ENCODE results near the gene UBP1.

GRCh38 chr3:33438284-33438668, 1.9 kb downstream of the UBP1 start:
- TF ChIP-seq, protein P1, sequence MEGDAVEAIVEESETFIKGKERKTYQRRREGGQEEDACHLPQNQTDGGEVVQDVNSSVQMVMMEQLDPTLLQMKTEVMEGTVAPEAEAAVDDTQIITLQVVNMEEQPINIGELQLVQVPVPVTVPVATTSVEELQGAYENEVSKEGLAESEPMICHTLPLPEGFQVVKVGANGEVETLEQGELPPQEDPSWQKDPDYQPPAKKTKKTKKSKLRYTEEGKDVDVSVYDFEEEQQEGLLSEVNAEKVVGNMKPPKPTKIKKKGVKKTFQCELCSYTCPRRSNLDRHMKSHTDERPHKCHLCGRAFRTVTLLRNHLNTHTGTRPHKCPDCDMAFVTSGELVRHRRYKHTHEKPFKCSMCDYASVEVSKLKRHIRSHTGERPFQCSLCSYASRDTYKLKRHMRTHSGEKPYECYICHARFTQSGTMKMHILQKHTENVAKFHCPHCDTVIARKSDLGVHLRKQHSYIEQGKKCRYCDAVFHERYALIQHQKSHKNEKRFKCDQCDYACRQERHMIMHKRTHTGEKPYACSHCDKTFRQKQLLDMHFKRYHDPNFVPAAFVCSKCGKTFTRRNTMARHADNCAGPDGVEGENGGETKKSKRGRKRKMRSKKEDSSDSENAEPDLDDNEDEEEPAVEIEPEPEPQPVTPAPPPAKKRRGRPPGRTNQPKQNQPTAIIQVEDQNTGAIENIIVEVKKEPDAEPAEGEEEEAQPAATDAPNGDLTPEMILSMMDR (IDR thresholded peaks at IDR 0.05), result no peak
- no peak for TF ChIP-seq EZH2 (IDR thresholded peaks at IDR 0.05; ENCODE audit: borderline replicate concordance, insufficient read depth, low read depth, low read length, poor library complexity, severe bottlenecking)
